Activated CD4-positive, alpha-beta T cell treated with anti-CD3 and anti-CD28 coated beads, Interleukin-2, amount 10 ng/mL, durations not matched to agents 24 days and 14 days (primary cell): Measurements from ENCODE around the gene CCNB1. TPM values are rescaled to one million over a fixed set of nuclear protein-coding genes. Genes with fewer than 3 reads are reported as not detected.
"Not testable (repeated sequence)": the region's sequence is repeated elsewhere in the genome, so short reads cannot be mapped to it uniquely, and the experiment has no call there.

Experiments
- DNase-seq: peaks from one replicate; pipeline ENCODE4 v3.0.0; 2022
- H3K27ac Mint-ChIP-seq: one replicate; pipeline ENCODE4 v1.8.0; 2022; ENCODE audit warnings: mild to moderate bottlenecking, mixed read lengths
- H3K27me3 Mint-ChIP-seq: one replicate; pipeline ENCODE4 v1.8.0; 2022; ENCODE audit warnings: mixed read lengths
- H3K36me3 Mint-ChIP-seq: one replicate; pipeline ENCODE4 v1.8.0; 2022; ENCODE audit warnings: low read depth, mild to moderate bottlenecking, mixed read lengths
- H3K4me1 Mint-ChIP-seq: one replicate; pipeline ENCODE4 v1.8.0; 2021; ENCODE audit warnings: mixed read lengths
- H3K4me3 Mint-ChIP-seq: one replicate; pipeline ENCODE4 v1.8.0; 2022; ENCODE audit warnings: mild to moderate bottlenecking, moderate library complexity, mixed read lengths
- H3K9me3 Mint-ChIP-seq: one replicate; pipeline ENCODE4 v1.8.0; 2021; ENCODE audit warnings: mixed read lengths
- intact Hi-C: fragments of 100-400 bp; cut with micrococcal nuclease; formaldehyde crosslinking; loops from one replicate; pipeline ENCODE4 v1.15.1; 2023
- total RNA-seq: library from RNA; stranded (reverse); gene quantifications from 2 replicates; pipeline ENCODE4 v1.2.3, GENCODE V29; 2022

The CCNB1 gene
- total RNA-seq, 1 donor from 2014 or later = 122 TPM

DNA sequence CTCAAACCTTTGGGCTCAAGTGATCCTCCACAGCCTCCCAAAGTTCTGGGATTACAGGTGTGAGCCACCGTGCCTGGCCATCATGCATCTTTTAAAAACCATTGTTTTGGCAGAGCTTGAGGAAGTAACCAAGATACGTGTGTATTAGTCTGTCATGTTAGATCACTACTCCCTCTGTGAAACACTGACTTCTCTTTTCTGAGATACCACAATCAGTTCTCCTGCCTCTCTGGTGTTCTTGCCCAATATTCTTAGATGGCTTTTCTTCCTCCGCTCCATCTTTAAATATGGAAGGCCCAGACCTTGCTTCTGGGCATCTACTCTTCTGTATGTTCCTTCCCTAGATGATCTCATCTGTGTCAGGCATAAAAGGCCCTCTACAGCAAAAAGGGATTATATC, 14.2 kb upstream of the CCNB1 start:
- Mint-ChIP-seq H3K36me3 (no peaks in the 10 kb centered on the region), H3K27me3 (no peaks in the 10 kb centered on the region), H3K9me3 (no peaks in the 10 kb centered on the region), H3K27ac (no peak overlapping the region), H3K4me1 (no peaks in the 10 kb centered on the region), H3K4me3 (no peak overlapping the region)
- no peak for DNase-seq
- intact Hi-C loops = no loop called here

- no peaks in the 10 kb centered on the region for H3K36me3 Mint-ChIP-seq
- no peaks in the 10 kb centered on the region for H3K4me1 Mint-ChIP-seq
- no peak overlapping the region for H3K4me3 Mint-ChIP-seq
- H3K27me3 Mint-ChIP-seq = no peaks in the 10 kb centered on the region
- no peak for DNase-seq
- no peak overlapping the region for H3K27ac Mint-ChIP-seq
- intact Hi-C loops = no loop called here
- H3K9me3 Mint-ChIP-seq = no peaks in the 10 kb centered on the region
These were observed 10.5 kb upstream of the CCNB1 start for GRCh38 chr5:69156456-69156855.

DNA sequence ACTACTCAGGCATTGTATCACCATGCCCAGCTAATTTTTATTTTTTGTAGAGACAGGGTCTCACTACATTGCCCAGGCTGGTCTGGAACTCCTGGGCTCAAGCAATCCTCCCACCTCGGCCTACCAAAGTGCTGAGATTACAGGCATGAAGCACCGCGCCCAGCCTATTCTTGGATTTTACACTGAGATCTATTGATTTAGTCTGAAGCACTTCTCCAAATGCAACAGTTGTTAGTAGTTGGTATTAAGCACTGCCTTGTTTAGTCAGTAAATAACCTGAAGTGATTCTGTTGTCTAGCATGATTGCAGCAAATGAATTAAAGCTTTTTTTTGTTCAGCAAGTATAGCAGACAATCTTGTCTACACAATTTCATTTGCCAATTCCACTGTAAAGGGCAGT, 8.9 kb upstream of the CCNB1 start:
- Mint-ChIP-seq H3K27me3 (no peaks in the 10 kb centered on the region), H3K36me3 (no peaks in the 10 kb centered on the region), H3K4me1 (no peaks in the 10 kb centered on the region), H3K9me3 (no peaks in the 10 kb centered on the region), H3K27ac (no peak overlapping the region), H3K4me3 (no peak overlapping the region)
- no peak for DNase-seq
- intact Hi-C loops = no loop called here

GRCh38 chr5:69160651-69161050, 6.3 kb upstream of the CCNB1 start:
- H3K27ac Mint-ChIP-seq = no peak overlapping the region
- no peak for DNase-seq
- peaks cover under 1% of the 10 kb centered on the region for H3K4me1 Mint-ChIP-seq
- intact Hi-C loops = no loop called here
- no peaks in the 10 kb centered on the region for H3K36me3 Mint-ChIP-seq
- no peaks in the 10 kb centered on the region for H3K27me3 Mint-ChIP-seq
- no peak overlapping the region for H3K4me3 Mint-ChIP-seq
- H3K9me3 Mint-ChIP-seq = no peaks in the 10 kb centered on the region

- Mint-ChIP-seq H3K4me1 (peaks cover 35% of the 10 kb centered on the region), H3K27me3 (peaks cover 2% of the 10 kb centered on the region), H3K36me3 (peaks cover 43% of the 10 kb centered on the region), H3K4me3 (peak overlapping the region; percentile 98), H3K9me3 (no peaks in the 10 kb centered on the region), H3K27ac (peak overlapping the region; percentile 95)
- intact Hi-C loops = loop anchor here (1.0 to 5.0 kb wide), 6 partner anchors 22 to 950 kb away; partner anchors contain the start of genes AK6, CDK7, CENPH and PIK3R1
- DNase-seq = no peak
These were observed 524 bp downstream of the CCNB1 start for GRCh38 chr5:69167493-69167855.

- H3K27ac Mint-ChIP-seq = peak overlapping the region; percentile 95
- H3K4me1 Mint-ChIP-seq = peaks cover 38% of the 10 kb centered on the region
- peak overlapping the region; percentile 98 for H3K4me3 Mint-ChIP-seq
- peaks cover 46% of the 10 kb centered on the region for H3K36me3 Mint-ChIP-seq
- intact Hi-C loops = loop anchor here (1.0 to 5.0 kb wide), 6 partner anchors 21 to 951 kb away; partner anchors contain the start of genes AK6, CDK7, CENPH and PIK3R1
- H3K27me3 Mint-ChIP-seq = peaks cover 2% of the 10 kb centered on the region
- DNase-seq = peak; percentile 64
- H3K9me3 Mint-ChIP-seq = no peaks in the 10 kb centered on the region
These were observed 979 bp downstream of the CCNB1 start for GRCh38 chr5:69167929-69168328.

- H3K27ac Mint-ChIP-seq = no peak overlapping the region
- peaks cover 2% of the 10 kb centered on the region for H3K27me3 Mint-ChIP-seq
- DNase-seq = no peak
- no peaks in the 10 kb centered on the region for H3K9me3 Mint-ChIP-seq
- H3K36me3 Mint-ChIP-seq = peaks cover 64% of the 10 kb centered on the region
- H3K4me1 Mint-ChIP-seq = peaks cover 40% of the 10 kb centered on the region
- no peak overlapping the region for H3K4me3 Mint-ChIP-seq
- intact Hi-C loops = no loop called here
These were observed 3.5 kb downstream of the CCNB1 start for GRCh38 chr5:69170495-69170894.

DNA sequence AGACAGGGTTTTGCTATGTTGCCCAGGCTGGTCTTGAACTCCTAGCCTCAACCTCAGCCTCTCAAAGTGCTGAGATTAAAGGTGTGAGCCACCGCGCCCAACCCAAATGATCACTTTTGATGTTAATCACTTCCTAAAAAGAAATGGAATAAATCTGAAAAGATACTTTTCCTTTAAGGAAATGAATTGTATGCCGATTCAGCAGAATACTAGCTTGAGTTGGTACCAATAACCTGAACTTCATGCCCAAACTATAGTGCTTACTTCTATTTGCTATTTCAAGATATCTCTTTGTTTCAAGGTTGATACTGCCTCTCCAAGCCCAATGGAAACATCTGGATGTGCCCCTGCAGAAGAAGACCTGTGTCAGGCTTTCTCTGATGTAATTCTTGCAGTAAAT, 4.0 kb downstream of the CCNB1 start:
- Mint-ChIP-seq H3K36me3 (peaks cover 67% of the 10 kb centered on the region), H3K27me3 (peaks cover 2% of the 10 kb centered on the region), H3K9me3 (no peaks in the 10 kb centered on the region), H3K4me3 (no peak overlapping the region), H3K27ac (no peak overlapping the region), H3K4me1 (peaks cover 39% of the 10 kb centered on the region)
- no peak for DNase-seq
- intact Hi-C loops = no loop called here

- H3K27me3 Mint-ChIP-seq, H3K9me3 Mint-ChIP-seq, H3K4me1 Mint-ChIP-seq, intact Hi-C loops, H3K27ac Mint-ChIP-seq, H3K4me3 Mint-ChIP-seq, DNase-seq: not testable (repeated sequence)
- H3K36me3 Mint-ChIP-seq = peaks cover 10% of the 10 kb centered on the region
These were observed 14.8 kb downstream of the CCNB1 start for GRCh38 chr5:69181659-69182293.

DNA sequence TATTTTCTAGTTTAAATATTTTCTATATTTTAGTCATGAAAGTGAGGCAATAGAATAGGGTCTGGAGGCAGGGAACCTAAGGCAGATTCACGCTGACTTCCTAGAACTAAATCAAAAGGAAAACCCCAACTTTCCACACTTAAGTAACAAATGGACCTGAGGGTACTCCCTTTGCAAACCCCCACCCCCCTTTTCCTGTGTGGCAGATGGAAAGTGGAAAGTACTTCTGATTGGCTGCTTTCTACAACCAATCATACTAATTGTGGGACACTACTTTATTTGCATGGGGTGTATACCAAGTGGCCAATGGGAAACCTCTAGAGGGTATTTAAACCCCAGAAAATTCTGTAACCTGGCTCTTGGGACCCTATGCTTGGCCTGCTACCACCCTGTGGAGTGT, 17.7 kb downstream of the CCNB1 start:
- Mint-ChIP-seq H3K27ac (no peak overlapping the region), H3K9me3 (no peaks in the 10 kb centered on the region), H3K27me3 (no peaks in the 10 kb centered on the region), H3K4me3 (no peak overlapping the region), H3K4me1 (no peaks in the 10 kb centered on the region), H3K36me3 (no peaks in the 10 kb centered on the region)
- intact Hi-C loops = no loop called here
- DNase-seq = no peak

DNA sequence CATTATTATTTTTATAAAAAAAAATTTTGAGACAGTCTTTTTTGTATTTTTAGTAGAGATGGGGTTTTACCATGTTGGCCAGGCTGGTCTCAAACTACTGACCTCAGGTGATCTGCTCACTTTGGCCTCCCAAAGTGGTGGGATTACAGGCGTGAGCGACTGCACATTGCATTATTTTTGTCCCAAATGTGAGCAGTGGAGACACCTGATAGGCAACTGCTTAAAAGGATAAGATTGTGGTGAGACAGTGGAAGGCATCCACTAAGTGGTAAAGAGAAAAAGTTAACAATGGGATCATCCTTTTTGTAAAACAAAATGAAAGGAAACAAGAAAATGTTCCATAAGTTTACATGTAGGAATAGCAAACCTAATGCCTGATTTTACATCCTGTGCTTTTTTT, 20.4 kb downstream of the CCNB1 start:
- H3K4me1 Mint-ChIP-seq = peaks cover 8% of the 10 kb centered on the region

GRCh38 chr5:69188811-69189161, 21.8 kb downstream of the CCNB1 start:
- Mint-ChIP-seq H3K27me3 (no peaks in the 10 kb centered on the region), H3K27ac (peak overlapping the region; percentile 97), H3K9me3 (no peaks in the 10 kb centered on the region), H3K36me3 (peaks cover 7% of the 10 kb centered on the region), H3K4me1 (peaks cover 8% of the 10 kb centered on the region), H3K4me3 (peak overlapping the region; percentile 95)
- intact Hi-C loops = loop anchor here (1.0 kb wide), 6 partner anchors 21 to 181 kb away; partner anchors contain the start of genes AK6, CCDC125, CCNB1 and CDK7
- DNase-seq = no peak

More for the DNA sequence above, 20.4 kb downstream of the CCNB1 start:
- intact Hi-C loops = no loop called here
- H3K9me3 Mint-ChIP-seq = no peaks in the 10 kb centered on the region
- peaks cover 5% of the 10 kb centered on the region for H3K36me3 Mint-ChIP-seq
- no peak overlapping the region for H3K27ac Mint-ChIP-seq
- H3K27me3 Mint-ChIP-seq = no peaks in the 10 kb centered on the region
- DNase-seq = no peak
- H3K4me3 Mint-ChIP-seq = peak overlapping the region; percentile 7

DNA sequence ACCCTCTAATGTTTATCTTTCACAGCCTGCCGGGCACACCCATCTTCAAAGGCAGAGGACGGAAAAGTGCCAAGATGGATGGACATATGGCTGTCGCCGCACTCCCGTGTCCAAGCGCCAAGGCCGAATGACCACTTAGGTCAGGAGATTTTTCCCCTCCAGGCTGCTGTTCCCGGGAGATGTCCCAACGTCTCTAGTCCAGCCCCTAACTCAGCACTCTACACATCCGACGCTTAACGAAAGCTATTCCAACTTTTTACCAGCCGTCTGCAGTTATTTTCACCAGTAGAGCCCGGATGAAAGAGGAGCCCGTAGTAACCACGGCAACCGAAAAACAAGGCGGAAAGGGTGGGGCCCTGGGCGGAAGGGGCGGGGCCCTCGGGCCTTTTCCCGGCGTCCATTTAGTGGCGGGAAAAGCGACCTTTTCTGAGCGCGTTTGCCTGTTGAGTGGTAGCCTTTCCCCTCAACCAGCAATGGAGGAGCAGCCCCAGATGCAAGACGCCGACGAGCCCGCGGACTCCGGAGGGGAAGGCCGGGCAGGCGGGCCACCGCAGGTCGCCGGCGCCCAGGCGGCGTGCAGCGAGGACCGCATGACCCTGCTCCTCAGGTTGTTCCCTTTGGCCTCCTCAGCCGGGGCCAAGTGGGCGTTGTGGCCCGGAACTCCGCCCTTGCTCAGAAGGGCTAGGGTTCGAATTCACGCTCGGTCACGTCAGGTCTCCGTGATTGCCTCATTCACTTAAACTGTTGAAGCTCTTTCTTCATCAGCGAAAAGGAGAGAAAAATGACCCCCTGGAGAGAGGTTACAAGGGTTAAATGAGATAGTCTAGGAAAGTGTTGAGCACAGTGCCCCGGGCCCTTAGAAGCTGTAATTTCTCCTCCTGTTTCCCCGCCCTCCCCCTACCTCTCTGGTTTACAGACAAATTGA, 22.5 kb downstream of the CCNB1 start, which contains the start of gene CENPH:
TSS of gene CENPH (plus strand) at position 422 of the 925 bp plus-strand sequence. CDS start at position 474, 52 bp downstream.
- H3K36me3 Mint-ChIP-seq = peaks cover 8% of the 10 kb centered on the region
- H3K27ac Mint-ChIP-seq = peak within 1 kb of the TSS; percentile 97
- intact Hi-C loops = loop anchor here (1.0 kb wide), 6 partner anchors 22 to 180 kb away; partner anchors contain the start of genes AK6, CCDC125, CCNB1 and CDK7
- no peaks in the 10 kb centered on the region for H3K27me3 Mint-ChIP-seq
- no peaks in the 10 kb centered on the region for H3K9me3 Mint-ChIP-seq
- peaks cover 8% of the 10 kb centered on the region for H3K4me1 Mint-ChIP-seq
- DNase-seq = peak; percentile 99
- H3K4me3 Mint-ChIP-seq = peak within 1 kb of the TSS; percentile 95

DNA sequence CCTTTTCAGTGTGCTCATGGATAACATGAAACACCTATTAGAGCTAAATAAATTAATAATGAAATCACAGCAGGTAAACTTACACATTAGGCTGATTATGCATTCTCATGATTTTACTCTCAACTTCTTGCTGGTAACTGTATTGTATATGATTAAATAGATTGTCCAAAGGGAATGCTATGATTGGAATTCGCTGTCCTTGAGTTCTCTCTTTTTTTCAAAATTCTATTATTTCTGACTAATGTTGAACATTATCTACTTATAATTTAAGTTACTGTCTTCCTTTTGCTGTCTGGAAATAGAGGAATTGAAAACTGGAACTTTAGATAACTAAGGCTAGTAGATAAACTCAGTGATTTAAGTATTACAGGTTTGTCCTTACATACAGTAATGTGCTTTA, 35.5 kb downstream of the CCNB1 start:
- Mint-ChIP-seq H3K27me3 (no peaks in the 10 kb centered on the region), H3K9me3 (no peaks in the 10 kb centered on the region), H3K4me1 (peaks cover 1% of the 10 kb centered on the region), H3K4me3 (no peak overlapping the region), H3K27ac (no peak overlapping the region), H3K36me3 (peaks cover 26% of the 10 kb centered on the region)
- intact Hi-C loops = no loop called here
- DNase-seq = no peak
